ENCODE data around the gene ASPHD2.

The ASPHD2 gene

GRCh38 chr22:26430600-26430999 is 1.5 kb downstream of the ASPHD2 start:
- TF ChIP-seq, protein P1, sequence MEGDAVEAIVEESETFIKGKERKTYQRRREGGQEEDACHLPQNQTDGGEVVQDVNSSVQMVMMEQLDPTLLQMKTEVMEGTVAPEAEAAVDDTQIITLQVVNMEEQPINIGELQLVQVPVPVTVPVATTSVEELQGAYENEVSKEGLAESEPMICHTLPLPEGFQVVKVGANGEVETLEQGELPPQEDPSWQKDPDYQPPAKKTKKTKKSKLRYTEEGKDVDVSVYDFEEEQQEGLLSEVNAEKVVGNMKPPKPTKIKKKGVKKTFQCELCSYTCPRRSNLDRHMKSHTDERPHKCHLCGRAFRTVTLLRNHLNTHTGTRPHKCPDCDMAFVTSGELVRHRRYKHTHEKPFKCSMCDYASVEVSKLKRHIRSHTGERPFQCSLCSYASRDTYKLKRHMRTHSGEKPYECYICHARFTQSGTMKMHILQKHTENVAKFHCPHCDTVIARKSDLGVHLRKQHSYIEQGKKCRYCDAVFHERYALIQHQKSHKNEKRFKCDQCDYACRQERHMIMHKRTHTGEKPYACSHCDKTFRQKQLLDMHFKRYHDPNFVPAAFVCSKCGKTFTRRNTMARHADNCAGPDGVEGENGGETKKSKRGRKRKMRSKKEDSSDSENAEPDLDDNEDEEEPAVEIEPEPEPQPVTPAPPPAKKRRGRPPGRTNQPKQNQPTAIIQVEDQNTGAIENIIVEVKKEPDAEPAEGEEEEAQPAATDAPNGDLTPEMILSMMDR (IDR thresholded peaks at IDR 0.05; ENCODE audit: control insufficient read depth, extremely low read depth, insufficient read depth) = no peak
- DNase-seq (ENCODE audit: low read depth) = no peak
- no peak overlapping the region for H3K4me3 ChIP-seq (ENCODE audit: low read depth, low read length)

- TF ChIP-seq, protein P1 (IDR thresholded peaks at IDR 0.05; ENCODE audit: control insufficient read depth, extremely low read depth, insufficient read depth) = no peak
- H3K4me3 ChIP-seq (ENCODE audit: low read depth, low read length) = no peak overlapping the region
- DNase-seq (ENCODE audit: low read depth) = no peak
These were observed 2.4 kb downstream of the ASPHD2 start for GRCh38 chr22:26431261-26431995.

DNA sequence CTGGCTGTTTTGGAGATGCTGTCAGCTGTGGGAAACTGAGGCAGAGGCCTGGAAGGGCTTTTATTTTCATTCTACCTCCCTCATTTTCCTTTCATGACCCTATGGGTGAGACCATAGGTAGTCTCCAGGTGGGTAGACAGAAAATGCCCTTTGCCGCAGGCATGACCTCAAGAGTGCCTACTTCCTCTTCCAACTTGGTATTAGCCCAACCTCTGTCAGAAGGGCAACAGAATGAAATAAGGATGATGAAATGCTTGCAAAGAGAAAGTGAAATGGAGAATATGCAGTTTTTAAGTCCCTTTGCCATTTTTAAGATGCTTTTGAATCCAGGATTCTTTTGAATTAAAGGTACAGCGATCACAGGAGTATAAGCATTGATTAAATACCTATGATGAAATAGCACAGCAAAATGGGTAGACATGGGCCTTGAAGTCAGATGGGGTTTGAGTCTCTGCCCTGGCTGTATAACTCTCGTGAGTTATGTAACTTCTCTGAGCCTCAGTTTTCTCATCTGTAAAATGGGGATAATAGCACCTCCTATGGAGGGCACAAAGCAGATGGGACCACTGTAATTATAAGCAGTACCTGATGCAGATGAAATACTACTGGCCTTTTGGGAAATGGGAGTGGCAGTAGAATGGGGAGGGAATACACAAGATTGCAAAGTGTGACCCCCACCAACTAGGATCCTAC is 3.7 kb downstream of the ASPHD2 start:
- DNase-seq (ENCODE audit: low read depth) = no peak
- no peak overlapping the region for H3K4me3 ChIP-seq (ENCODE audit: low read depth, low read length)
- TF ChIP-seq, protein P1 (IDR thresholded peaks at IDR 0.05; ENCODE audit: control insufficient read depth, extremely low read depth, insufficient read depth) = no peak

DNA sequence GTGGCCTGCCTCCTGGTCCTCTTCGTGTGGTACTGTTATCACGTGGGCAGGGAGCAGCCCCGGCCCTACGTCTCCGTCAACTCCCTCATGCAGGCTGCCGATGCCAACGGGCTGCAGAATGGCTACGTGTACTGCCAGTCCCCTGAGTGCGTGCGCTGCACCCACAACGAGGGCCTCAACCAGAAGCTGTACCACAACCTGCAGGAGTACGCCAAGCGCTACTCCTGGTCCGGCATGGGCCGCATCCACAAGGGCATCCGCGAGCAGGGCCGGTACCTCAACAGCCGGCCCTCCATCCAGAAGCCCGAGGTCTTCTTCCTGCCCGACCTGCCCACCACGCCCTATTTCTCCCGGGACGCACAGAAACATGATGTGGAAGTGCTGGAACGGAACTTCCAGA is 4.7 kb downstream of the ASPHD2 start:
- TF ChIP-seq, protein P1 (IDR thresholded peaks at IDR 0.05; ENCODE audit: control insufficient read depth, extremely low read depth, insufficient read depth) = no peak
- DNase-seq (ENCODE audit: low read depth) = no peak
- no peak overlapping the region for H3K4me3 ChIP-seq (ENCODE audit: low read depth, low read length)

- H3K4me3 ChIP-seq (ENCODE audit: low read depth, low read length) = no peak overlapping the region
- DNase-seq (ENCODE audit: low read depth) = no peak
- TF ChIP-seq, protein P1 (IDR thresholded peaks at IDR 0.05; ENCODE audit: control insufficient read depth, extremely low read depth, insufficient read depth) = no peak
These were observed 6.5 kb downstream of the ASPHD2 start for GRCh38 chr22:26435327-26436093.

GRCh38 chr22:26436903-26437515 is 7.9 kb downstream of the ASPHD2 start:
- TF ChIP-seq, protein P1 (IDR thresholded peaks at IDR 0.05; ENCODE audit: control insufficient read depth, extremely low read depth, insufficient read depth) = no peak
- no peak overlapping the region for H3K4me3 ChIP-seq (ENCODE audit: low read depth, low read length)
- DNase-seq (ENCODE audit: low read depth) = peak; percentile 92

Data from LNCaP clone FGC (cell line).